AG09319 (cell line): Measurements from ENCODE around the gene DNAH14.

ENCODE experiments used
- DNase-seq: peaks from one replicate; pipeline ENCODE4 v3.0.0-alpha.2; 2010; ENCODE audit warnings: low read depth; ENCODE audit errors: extremely low read depth
- TF ChIP-seq, protein P1 (sequence below): IDR thresholded peaks from 2 replicates; pipeline ENCODE4 v1.5.1; 2011; ENCODE audit warnings: low read depth, mild to moderate bottlenecking, inconsistent platforms, low read length, moderate library complexity

DNAH14 gene

DNA sequence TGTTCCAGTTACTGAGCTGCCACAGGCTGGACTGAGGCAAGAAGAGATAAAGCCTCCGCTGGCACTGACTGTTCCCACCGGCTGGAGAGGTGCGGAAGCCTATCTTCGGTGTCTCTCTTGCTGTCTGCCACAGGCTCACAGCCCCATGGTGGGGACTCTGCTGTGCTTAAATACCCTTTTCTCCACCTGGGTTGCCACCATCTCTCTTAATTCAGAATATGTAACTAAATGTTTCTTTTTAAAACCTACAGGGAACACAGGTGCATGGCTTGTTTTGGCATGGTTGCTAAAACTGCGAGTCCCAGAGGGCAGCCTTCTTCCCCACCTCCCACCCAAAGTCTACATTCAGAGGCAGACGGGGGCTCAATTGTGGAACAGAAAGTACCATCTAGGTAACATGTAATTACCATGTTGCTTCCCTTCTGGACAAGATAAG, 506.5 kb downstream of the DNAH14 start:
- TF ChIP-seq, protein P1, sequence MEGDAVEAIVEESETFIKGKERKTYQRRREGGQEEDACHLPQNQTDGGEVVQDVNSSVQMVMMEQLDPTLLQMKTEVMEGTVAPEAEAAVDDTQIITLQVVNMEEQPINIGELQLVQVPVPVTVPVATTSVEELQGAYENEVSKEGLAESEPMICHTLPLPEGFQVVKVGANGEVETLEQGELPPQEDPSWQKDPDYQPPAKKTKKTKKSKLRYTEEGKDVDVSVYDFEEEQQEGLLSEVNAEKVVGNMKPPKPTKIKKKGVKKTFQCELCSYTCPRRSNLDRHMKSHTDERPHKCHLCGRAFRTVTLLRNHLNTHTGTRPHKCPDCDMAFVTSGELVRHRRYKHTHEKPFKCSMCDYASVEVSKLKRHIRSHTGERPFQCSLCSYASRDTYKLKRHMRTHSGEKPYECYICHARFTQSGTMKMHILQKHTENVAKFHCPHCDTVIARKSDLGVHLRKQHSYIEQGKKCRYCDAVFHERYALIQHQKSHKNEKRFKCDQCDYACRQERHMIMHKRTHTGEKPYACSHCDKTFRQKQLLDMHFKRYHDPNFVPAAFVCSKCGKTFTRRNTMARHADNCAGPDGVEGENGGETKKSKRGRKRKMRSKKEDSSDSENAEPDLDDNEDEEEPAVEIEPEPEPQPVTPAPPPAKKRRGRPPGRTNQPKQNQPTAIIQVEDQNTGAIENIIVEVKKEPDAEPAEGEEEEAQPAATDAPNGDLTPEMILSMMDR, result no peak

DNA sequence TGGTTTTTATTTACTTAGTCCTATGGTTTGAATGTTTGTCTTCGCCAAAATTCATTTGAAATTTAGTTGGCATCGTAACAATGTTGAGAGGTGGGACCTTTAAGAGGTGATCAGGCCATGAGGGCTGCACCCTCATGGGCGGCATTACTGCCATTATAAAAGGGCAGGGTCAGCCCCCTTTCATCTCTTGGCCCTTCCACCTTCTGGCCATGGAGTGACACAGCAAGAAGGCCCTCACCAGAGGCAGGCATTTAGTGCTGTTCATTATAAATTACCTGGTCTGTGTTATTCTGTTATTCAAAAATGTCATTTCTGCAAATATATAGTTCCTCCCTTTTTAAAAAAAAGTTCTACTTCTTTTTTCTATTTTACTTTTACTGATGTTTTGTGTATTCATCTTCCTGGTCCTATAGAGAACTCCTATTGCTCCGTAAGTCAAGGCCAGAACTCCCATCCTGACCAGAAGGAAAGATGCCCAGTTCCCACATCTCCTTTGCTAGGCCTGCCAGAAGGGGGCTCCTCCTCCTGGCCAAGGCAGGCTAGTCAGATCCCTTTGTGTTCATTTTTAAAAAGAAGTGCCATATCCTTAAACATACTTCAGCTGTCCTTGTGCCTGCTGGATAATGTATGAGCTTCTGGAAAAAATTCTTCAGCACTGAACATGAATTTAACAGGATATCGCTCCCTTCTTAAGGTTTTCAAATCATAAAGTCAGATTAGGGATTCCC, 508.4 kb downstream of the DNAH14 start:
- DNase-seq, result no peak
- TF ChIP-seq, protein P1, result peak; percentile 45

More for the DNA sequence above, 506.5 kb downstream of the DNAH14 start:
- no peak for DNase-seq

DNA sequence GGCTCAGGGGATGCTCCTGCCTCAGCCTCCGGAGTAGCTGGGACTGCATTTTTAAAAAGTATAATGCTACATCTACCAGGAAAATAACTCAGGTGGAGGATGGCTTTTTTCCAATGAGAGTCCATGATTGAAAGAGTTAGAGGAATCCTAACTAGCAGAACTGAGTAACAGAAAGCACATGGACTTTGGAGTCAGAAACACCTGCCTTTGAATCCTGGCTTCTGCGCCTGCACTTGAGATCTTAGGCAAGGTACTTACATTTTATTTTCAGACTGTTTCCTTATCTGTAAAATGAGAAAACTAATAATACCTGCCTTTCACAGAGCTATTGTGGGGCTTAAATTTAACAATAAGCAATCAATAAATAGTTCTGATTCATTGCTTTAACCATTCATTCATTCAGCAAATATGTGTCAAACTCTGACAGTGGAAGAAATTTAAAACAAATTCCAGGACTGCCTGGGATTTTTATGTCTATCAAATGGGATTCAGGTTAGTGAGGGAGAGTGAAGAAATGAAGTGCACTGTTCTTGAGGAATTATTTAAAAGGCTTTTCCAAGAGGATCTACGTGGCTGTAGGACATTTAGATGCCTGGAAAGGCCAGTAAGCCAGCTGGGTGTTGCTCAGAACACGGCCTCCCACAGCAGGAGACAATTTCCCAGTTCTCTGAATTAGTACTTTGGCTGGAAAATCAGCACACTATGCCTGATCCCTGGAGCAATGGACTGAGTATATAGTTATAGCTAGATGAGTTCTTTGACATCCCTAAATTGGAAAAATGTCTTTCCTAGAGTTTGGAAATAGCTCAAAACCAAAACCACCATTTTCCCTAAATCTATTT, 511.1 kb downstream of the DNAH14 start:
- DNase-seq, result no peak
- TF ChIP-seq, protein P1, result no peak

DNA sequence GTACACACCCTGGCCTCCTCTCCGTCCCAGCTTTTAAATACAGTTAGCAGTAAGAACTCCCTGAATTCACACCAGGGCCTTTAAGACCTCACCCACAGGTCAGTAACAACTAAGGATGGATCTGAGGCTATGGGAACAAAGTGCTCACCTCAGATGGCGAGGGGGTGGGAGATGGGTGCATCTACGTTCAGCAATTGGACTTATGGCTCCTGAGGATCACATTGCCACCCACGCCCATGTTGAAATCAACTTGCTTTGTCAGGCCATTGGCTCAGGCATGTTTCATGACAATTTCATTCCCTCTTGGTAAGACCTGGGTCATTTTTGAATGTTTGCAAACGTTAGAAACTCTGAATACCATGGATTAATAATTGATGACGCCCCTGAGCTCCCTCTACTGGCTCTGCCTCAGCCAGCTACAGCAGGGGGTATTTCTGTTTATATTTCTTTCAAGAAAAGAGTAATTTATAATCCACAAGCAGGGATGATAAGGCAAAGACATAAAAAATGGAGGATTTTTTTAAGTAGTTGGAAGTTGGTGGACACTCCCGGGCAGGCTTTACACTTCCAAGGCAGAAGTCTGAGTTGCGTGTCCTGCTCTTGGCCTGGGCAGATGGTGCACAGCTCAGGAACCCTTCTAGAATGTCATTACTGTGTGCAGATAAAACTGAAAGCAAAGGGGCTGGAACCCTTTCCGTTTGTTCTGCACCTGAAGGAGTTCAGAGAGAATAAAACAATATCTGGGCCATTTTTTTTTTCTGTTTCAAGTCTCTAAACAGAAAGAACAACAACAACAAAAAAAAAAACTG, 512.0 kb downstream of the DNAH14 start:
- no peak for DNase-seq
- TF ChIP-seq, protein P1, result no peak; the same call in 1 of the 2 replicates

DNA sequence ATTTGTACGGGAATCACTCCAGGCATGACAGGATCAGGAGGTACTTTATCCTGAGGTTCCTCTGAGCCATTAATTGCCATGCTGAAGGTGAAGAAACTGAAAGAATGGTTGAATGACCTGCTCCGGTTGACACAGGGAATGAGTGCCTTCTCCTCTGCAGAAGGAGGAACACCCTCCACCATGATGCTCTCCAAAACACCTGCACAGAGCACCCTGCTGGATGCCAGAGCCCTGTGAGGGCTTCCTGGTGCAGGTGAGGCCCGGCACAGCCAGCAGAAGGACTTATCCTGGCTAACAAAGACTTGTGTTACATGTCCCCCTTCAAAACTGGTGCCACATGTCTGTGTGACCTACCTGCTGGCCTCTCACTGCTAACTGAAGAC, 512.6 kb downstream of the DNAH14 start:
- no peak for DNase-seq
- TF ChIP-seq, protein P1, result no peak

DNA sequence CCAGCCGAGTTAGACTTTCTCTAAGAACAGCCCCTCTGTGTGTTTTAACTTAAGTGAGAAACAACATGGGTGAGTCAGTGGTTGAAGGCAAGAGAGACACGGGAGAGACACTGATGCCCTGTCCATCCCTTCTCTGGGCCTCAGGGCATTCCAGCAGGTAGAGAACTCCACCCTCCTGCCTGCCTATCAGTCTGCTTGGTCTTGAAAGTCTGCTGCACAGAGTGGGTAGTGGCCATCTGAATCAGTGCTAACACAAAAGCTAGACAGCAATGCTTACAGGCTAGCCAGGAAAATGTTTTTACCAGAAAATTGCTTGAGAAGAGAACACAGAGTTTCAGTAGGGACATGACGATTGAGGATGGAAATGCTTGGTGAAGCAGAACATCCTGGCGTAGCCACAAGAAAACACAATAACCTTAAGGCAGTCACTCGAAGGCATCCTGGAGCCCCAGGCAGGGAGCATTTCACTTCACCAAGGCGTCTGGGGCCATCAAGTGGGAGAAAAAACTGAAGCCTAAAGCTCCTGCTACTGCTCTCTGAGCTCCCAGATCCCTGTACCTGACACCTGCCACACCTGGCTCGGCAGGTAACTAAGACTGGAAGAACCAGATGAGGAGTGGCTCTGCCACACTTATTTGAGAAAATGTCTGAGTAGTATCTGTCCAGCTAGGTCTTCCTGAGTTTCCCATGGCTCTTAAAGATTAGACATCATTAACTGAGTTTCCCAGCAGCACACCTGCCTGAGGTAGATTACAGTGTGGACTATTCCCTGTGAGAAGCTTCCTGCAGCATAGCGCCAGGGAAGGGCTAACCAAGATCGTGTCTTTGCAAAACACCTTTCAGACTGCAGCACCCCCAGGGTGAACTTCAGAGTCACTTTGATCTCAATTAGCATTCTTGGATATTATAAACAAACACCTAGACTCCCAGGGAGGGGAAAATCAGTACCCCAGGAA, 516.4 kb downstream of the DNAH14 start:
- TF ChIP-seq, protein P1, result no peak
- DNase-seq, result no peak
